OCI-LY7 (cell line): Measurements from ENCODE around the gene AFF3.

ENCODE experiments used
- EZH2phosphoT487 ChIP-seq: fragments of 200-600 bp; sonication (generic); IDR thresholded peaks from 2 replicates; pipeline ENCODE4 v1.6.1; 2018; ENCODE audit warnings: low read depth, borderline replicate concordance, mild to moderate bottlenecking, mixed run types, antibody characterized with exemption, low read length, moderate library complexity, mixed read lengths
- TF ChIP-seq, protein P1 (sequence below): fragments of 200-600 bp; sonication (generic); conservative IDR thresholded peaks from 2 replicates; pipeline ENCODE4 v1.5.1; 2014; ENCODE audit warnings: mild to moderate bottlenecking, antibody characterized with exemption, low read length, moderate library complexity, mixed read lengths

DNA sequence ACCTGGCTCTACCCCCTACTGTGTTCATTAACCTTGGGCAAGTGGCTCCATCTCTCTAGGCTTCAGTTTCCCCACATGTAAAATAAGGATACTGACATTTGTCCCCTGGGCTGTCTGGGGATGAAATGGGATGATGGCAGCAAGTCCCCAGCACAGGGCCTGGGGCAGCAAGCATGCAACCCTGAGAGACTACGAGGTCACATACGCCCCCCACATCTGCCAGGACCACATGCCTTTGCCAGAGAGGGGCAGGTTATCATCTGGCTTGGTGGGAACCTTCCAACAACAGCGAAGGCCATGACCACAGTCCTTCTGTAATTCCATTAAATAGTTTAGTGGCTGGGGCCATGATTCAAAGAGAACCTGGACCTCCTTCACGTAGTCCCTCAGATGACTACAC, 506.7 kb downstream of the AFF3 start:
- TF ChIP-seq, protein P1, sequence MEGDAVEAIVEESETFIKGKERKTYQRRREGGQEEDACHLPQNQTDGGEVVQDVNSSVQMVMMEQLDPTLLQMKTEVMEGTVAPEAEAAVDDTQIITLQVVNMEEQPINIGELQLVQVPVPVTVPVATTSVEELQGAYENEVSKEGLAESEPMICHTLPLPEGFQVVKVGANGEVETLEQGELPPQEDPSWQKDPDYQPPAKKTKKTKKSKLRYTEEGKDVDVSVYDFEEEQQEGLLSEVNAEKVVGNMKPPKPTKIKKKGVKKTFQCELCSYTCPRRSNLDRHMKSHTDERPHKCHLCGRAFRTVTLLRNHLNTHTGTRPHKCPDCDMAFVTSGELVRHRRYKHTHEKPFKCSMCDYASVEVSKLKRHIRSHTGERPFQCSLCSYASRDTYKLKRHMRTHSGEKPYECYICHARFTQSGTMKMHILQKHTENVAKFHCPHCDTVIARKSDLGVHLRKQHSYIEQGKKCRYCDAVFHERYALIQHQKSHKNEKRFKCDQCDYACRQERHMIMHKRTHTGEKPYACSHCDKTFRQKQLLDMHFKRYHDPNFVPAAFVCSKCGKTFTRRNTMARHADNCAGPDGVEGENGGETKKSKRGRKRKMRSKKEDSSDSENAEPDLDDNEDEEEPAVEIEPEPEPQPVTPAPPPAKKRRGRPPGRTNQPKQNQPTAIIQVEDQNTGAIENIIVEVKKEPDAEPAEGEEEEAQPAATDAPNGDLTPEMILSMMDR = no peak
- TF ChIP-seq EZH2phosphoT487 = no peak
